GM21526 (cell line): Measurements from ENCODE around the gene AP2A2.

Experiments used
- ATAC-seq: cut with Tn5 transposase; IDR thresholded peaks from one replicate; pipeline ENCODE4 v1.9.1; 2021; ENCODE audit warnings: moderate library complexity; ENCODE audit not compliant: unreplicated experiment, low FRiP score

The AP2A2 gene

GRCh38 chr11:898143-898511 lies 27.5 kb upstream of the AP2A2 start:
- no peak for ATAC-seq

- ATAC-seq: no peak
Measured at GRCh38 chr11:898540-899190, 27.0 kb upstream of the AP2A2 start.

GRCh38 chr11:899724-900123 lies 25.9 kb upstream of the AP2A2 start:
- ATAC-seq: no peak

GRCh38 chr11:900545-900944 lies 25.1 kb upstream of the AP2A2 start:
- ATAC-seq: no peak

DNA sequence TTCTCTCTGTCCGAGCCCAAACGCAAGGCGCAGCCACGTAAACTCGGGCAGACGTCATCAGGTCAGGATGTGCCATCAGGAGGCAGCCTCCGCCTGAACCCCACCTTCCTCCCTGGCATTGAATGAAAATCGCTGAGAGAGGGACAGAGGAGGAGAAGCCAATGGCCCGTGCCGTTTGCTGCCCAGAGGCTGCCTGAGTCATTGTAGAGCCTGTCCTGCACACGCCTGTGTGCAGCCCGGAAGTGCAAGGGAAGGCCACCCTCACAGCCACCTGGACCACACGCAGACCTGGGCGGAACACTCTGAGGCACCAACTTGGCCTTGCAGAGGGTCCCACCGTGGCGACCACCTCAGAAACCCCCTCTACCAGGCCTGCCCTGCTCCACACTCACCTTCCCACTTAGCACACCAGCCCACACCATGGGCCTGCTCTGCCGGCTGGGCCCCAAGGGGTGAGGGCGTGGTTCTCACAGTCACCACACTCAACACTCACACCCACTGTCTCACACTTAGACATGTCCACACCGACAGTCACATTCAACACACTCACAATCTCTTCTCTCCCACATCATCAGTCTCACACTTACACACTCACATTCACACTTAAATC lies 24.1 kb upstream of the AP2A2 start:
- ATAC-seq: no peak

GRCh38 chr11:904380-904779 lies 21.3 kb upstream of the AP2A2 start:
- ATAC-seq: no peak

GRCh38 chr11:905952-906351 lies 19.7 kb upstream of the AP2A2 start:
- ATAC-seq: no peak

GRCh38 chr11:907668-908067 lies 18.0 kb upstream of the AP2A2 start:
- ATAC-seq: no peak

GRCh38 chr11:908273-908672 lies 17.4 kb upstream of the AP2A2 start:
- ATAC-seq: no peak

DNA sequence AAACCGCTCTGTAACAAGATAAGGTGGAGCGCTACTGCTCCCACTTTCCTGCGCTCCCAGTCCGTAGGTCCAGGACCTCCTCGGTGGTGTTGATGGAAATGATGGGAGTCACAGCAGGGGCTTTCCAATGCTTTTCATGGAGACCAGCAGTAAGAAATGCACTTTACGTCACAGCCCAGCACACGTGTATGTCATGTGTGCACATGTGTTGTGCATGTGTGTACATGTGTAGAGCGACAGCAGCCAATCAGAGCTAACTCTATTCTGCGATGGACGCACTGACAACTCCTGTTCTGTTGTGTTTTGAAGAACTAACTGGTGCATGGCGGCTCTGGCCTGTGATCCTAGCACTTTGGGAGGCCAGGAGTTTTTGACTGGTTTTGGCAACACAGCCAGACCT lies 16.3 kb upstream of the AP2A2 start:
- no peak for ATAC-seq

DNA sequence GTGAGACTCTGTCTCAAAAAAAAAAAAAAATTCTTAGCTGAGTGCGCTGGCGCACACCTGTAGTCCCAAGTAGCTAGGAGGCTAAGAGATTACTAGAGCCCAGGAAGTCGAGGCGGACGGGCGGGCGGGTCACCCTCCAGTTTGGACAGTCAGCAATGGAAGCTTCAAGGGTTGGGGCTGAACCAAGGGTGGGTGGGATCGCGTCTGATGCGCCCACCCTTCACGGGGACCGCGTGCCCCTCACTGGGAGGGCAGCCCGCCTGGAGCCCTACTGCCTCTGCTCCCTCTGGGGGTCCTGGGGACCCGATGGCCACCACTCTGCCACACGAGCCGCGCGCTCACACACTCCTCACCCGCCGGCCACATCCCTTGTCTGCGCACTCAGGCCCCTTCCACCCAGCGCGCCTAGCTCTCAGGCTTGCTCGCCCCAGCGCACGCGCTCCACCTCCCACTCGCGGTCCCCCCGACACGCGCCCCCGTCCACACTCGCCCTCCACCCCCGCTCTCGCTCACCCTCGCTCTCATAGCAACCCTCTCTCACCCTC lies 15.6 kb upstream of the AP2A2 start:
- no peak for ATAC-seq

DNA sequence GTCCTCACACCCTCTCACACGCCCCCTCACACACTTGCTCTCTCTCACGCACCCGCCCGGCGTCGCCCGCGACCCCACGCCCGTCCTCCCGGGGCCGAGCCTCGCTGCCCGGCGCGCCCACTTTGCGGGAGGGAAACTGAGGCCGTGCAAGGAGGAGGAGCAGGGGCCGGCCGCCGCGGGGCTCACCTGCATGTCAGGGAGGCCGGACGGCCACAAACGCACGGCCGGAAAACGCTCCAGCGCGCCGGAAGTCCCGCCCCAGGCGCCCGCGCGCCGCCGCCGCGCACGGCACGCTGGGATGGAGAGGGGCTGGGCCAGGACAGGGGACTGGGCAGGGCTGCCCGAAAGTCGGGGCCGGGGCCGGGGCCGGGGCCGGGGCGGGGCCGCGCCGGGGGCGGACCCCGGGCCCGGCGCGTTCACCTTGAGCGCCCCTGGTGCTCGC lies 15.1 kb upstream of the AP2A2 start, which contains the start of gene CHID1:
Gene CHID1 (minus strand): TSS at position 222 of the 442 bp plus-strand sequence. CDS start 5,994 bp downstream, outside the sequence.
- peak; percentile 76 for ATAC-seq

DNA sequence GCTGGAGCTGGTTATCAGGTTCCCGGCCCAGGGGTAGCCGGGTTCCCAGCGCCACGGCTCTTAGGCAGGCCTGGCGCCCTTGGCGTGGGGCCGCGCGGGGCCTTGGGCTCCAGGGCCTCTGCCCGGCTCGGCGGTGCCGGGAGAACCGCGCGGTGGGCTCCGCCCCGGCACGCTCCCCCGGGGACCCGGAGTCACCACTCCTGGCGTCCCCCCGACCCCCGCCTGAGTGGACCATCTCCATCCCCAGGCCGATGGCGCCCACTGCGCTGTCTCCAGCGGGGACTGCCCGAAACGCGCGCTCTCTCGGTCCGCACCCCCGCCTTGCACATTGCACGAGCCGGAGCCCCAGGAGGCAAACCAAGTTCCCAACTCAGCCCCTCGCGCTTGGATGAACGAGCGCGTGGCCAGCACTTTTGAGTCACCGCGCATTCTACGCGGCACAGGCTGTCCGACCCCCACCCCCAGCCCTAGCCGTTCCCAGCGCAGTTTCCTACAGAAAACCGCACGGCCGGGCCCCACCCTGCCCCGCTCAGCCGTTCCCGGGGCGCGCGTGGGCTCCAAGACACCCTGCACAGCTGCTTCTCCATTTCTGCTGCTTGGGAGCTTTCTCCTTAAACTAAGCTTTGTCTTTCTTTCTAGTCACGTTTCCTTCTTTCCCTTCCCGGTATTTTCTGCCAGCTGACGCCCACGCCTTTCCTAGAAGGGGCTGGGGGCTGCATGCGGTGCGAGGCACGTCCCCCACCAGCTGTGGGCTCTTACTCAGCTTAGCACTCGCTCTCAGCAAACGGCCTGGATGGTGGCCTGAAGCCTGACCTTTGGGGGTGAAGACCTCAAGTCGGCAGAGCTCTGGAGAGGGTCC lies 14.4 kb upstream of the AP2A2 start:
- ATAC-seq: peak; percentile 23

- no peak for ATAC-seq
Measured at GRCh38 chr11:911890-912219, 13.8 kb upstream of the AP2A2 start.

DNA sequence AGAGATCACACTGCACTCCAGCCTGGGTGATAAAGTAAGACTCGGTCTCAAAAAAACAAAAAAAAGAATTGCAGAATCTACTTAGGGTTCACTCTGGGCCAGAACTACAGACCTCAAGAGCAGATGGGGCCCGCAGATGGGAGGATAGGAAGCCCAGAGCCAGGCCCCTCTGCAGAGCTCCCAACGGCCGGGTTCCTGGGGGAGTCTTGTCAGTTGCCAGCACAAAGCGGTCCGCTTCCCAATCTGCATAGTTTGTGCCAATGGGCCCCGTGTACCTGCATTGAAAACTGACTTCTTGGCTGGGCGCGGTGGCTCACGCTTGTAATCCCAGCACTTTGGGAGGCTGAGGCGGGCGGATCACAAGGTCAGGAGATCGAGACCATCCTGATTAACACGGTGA lies 13.4 kb upstream of the AP2A2 start:
- no peak for ATAC-seq

DNA sequence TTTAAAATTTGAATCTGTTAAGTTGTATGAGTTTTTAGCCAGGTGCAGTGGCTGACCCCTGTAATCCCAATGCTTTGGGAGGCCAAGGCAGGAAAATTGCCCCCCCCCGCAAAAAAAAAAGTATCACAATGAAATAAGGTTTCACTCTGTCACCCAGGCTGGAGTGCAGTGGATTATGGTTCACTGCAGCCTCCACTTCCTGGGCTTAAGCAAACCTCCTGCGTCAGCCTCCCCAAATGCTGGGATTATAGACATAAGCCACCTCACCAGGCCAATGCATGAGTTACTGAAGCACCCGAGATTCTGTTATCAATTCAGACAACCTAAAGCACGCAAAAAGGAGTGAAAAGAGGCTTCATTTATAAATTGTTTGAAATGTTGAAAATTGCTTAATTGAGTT lies 12.6 kb upstream of the AP2A2 start:
- no peak for ATAC-seq

DNA sequence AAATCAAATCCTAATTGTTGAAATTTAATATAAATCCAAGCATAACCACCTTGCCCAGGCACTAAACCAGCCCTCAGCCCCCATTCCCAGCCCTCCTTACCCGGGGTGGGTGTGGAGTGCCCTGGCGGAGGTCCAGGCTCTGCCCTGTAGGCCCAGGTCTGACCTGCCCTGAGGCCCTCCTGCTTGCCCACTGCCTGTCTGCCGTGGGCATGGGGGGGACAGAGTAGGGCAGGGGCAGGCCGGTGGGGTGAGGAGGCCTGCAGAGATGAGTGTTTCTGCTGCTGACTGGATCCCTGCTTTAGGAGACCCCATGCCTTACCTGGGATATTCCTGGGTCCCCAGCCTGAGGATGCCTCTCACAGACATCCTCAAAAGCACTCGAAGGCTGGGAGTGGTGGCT lies 11.5 kb upstream of the AP2A2 start:
- ATAC-seq: no peak

GRCh38 chr11:914747-915501 lies 10.7 kb upstream of the AP2A2 start:
- no peak for ATAC-seq

GRCh38 chr11:917426-917825 lies 8.2 kb upstream of the AP2A2 start:
- no peak for ATAC-seq

- ATAC-seq: no peak
Measured at GRCh38 chr11:921921-922678, 3.6 kb upstream of the AP2A2 start.
